GM19239 (cell line): ENCODE data around the gene SPRR5.

ENCODE experiments used
- DNase-seq: peaks from one replicate; pipeline ENCODE4 v3.0.0; 2011; ENCODE audit warnings: low spot score; ENCODE audit not compliant: insufficient read length
- FAIRE-seq: peaks from 2 replicates; lab custom pipeline; 2011; peaks lifted over from hg19 to GRCh38; lab: Jason Lieb, UNC

SPRR5 gene

GRCh38 chr1:152946651-152947256 is at the start of gene SPRR5:
Gene SPRR5 (plus strand): TSS chr1:152947206. CDS start chr1:152948555, 1,349 bp downstream.
- DNase-seq: no peak
- no peak for FAIRE-seq

GRCh38 chr1:152899027-152899426 is 48.0 kb upstream of the SPRR5 start:
- FAIRE-seq (no peak), DNase-seq (no peak)

DNA sequence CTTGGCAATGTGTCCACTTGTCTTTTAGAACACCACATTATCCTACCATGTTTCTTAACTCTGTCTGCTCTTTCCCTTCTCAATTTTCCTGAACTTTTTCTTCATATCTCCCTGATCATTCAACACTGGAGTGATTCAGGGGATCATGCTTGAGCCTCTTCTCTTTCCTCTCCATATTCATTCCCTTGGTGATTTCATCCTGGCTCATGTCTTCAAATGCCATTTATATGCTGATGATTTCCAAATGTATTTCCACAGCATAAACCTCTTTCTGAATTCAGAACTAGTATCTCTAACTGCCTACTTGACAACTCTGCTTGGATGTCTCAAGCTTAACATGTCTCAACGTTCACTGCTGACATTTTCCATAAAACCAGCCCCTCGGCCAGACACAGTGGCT is 47.1 kb upstream of the SPRR5 start:
- DNase-seq (no peak), FAIRE-seq (no peak)

GRCh38 chr1:152901631-152902030 is 45.4 kb upstream of the SPRR5 start:
- no peak for DNase-seq
- no peak for FAIRE-seq

DNA sequence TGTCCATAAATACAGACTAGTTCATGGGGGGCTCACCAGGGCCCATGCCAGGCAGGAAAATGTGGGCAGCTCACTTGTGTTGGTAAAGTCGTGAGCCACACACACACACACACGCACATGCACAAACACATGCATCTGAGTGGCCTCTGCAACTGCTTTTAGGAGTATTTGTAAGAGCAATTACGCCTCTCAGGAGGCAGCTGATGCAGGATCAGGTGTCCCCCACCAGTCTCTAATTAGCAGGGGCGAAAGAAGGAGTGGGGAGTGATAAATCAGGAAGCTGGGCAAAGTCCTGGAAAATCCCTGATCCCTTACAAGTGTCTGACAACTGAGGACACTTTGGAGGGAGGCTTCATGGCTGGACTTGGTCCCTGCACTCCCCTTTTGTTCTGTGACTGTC is 44.4 kb upstream of the SPRR5 start:
- no peak for FAIRE-seq

GRCh38 chr1:152904688-152905440 is 42.1 kb upstream of the SPRR5 start:
- no peak for FAIRE-seq

More for the DNA sequence above, 44.4 kb upstream of the SPRR5 start:
- DNase-seq: no peak

DNA sequence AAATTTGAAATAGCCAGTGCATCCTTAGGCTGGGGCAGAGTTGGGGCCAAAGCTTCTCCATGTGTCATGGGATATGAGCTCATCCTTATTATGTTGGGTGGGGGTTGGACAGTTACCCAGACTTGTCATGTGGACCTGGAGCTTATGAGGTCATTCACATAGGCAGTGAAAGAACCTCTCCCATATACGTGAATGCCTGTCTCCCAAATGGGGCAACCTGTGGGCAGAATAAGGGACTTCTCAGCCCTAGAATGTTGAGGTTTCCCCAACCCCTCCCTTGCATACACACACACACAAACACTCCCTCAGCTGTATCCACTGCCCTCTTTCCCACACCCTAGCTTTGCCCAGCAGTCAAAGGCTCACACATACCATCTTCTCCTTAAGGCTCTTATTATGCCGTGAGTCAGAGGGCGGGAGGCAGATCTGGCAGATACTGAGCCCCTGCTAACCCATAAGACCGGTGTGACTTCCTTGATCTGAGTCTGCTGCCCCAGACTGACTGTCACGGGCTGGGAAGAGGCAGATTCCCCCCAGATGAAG is 40.9 kb upstream of the SPRR5 start:
- DNase-seq (no peak), FAIRE-seq (no peak)

More at GRCh38 chr1:152904688-152905440, 42.1 kb upstream of the SPRR5 start:
- DNase-seq: no peak

DNA sequence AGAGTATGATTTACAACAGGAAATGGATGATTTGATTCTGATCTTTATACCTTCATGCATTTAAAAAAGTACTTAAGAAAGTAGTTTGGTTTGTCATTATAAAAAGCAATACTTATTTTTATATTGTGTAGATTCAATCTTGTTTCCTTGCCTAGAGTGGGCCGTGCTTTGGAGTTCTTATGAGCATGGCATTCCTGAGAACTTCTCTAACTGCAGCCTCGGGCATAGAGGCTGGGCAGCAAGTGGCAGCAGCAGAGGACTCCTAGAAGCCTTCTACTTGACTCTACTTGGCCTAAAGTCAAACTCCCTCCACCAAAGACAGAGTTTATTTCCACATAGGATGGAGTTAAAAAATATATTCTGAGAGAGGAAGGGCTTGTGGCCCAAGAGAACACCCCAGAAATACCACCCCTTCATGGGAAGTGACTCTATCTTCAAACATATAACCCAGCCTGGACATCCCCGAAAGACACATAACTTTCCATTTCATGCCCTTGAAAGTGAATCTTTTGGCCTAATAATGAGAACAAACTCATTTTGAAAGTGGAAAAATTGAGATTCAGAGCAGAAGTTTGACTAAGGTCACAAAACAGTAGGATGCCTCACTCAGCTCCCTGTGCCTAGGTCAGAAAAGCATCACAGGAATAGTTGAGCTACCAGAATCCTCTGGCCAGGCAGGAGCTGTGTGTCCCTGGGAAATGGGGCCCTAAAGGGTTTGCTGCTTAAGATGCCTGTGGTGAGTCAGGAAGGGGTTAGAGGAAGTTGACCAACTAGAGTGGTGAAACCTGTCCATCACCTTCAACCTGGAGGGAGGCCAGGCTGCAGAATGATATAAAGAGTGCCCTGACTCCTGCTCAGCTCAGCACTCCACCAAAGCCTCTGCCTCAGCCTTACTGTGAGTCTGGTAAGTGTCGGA is 39.1 kb upstream of the SPRR5 start, which contains the start of gene IVL:
Gene IVL, plus strand, starts transcription at position 861 of the 916 bp plus-strand sequence. CDS start 1,252 bp downstream, outside the sequence.
- FAIRE-seq (no peak), DNase-seq (no peak)

DNA sequence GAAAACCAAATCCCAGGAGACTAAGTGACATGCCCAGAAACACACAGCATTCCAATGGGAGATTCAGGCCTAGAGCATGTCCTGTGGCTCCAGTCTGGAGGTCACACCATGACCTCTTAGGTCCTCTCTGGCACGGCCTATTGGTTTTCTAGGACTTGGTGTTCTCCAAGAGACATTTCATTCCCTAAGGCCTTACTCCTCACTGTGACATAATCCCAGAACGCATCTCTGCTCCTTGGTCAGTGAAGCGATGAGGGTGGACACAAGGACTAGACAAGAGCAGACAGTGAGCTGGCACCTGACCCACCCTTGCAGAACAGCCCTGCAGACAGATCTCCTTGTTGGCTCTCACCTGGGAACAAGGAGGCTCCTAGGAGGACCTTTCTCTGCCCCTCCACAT is 37.8 kb upstream of the SPRR5 start:
- no peak for DNase-seq
- no peak for FAIRE-seq

- DNase-seq (no peak), FAIRE-seq (no peak)
Observed at GRCh38 chr1:152912471-152912870, 34.5 kb upstream of the SPRR5 start.

GRCh38 chr1:152912900-152913299 is 34.1 kb upstream of the SPRR5 start:
- no peak for DNase-seq
- FAIRE-seq: no peak

DNA sequence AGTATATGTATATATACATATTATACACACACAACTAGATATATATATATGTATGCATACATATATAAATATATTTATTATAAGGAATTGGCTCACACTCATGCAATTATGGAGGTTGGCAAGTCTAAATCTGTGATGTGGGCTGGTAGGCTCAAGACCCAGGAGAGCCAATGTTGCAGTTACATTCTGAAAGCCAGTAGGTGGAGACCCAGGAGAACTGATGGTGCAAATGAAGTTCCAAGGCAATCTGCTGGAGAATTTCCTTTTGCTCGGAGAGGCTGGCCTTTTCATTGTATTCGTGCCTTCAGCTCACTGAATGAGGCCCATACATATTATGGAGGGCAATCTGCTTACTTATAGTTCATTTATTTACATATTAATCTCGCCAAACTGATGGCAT is 29.2 kb upstream of the SPRR5 start:
- FAIRE-seq: no peak
- no peak for DNase-seq

- DNase-seq: no peak
- no peak for FAIRE-seq
Observed at GRCh38 chr1:152919071-152919470, 27.9 kb upstream of the SPRR5 start.

GRCh38 chr1:152924191-152924590 is 22.8 kb upstream of the SPRR5 start:
- no peak for FAIRE-seq
- no peak for DNase-seq

DNA sequence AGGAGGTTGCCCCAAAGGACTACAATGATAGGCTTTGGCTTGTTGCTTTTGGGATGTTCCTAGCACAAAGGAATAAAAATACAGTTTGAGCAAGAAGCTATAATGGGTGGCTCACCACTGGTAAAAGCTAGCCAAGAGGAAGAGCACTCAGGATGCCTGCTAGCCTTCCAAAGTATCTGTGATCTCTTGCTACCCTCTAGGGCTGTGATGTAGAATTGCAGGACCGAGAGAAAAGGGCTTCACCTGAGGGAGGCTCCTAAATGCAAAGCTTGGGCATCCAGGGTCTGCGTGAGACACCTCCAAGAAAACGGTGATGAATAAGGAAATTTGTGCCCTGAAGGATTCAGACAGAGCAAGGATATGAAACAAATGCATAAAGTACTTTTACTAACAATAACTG is 20.9 kb upstream of the SPRR5 start:
- DNase-seq (peak; percentile 8), FAIRE-seq (peak; percentile 61)

DNA sequence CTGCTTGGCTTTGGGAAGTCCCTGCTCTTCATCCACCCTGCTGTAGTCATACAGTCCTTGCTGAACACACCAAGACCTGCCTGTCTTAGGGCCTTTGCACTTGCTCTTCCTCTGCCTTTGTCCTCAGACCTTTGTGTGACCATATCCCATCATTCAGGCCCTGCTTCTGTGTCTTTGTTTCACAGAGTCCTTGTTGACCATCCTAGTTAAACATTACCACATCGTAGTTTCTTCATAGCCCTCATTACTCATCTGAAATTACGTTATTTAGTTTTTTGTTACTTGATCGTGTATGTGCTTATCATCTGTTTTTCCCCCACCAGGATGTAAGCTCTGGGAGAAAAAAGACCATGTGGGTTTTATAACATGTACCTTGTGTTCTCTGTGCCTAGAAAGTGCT is 18.3 kb upstream of the SPRR5 start:
- FAIRE-seq: no peak
- DNase-seq: no peak

DNA sequence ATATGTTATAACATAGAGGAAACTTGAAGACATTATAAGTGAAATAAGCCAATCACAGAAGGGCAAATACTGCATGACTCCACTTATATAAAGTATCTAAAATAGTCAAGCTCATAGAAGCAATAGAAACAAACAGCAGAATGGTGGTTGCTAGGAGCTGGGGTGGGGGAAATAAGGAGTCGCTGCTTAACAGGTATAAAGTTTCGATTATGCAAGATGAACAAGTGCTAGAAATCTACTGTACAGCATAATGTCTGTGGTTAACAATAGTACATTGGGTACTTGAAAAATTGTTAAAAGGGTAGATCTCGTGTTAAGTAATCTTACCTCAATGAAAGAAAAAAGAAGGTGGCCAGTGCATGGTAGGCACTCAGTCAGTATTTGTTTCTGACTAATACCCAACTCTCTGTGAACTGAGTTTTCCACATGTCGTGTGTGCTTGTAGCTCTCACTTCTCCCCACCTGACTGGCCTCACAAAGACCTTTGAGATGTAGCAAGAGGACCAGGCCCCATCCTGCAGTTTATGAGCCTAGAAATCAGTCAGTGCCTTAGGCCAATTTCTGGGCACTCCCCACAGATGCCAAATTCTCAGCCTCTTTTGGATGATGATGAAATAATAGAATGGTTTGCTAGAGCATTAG is 14.7 kb upstream of the SPRR5 start:
- no peak for FAIRE-seq
- DNase-seq: no peak

DNA sequence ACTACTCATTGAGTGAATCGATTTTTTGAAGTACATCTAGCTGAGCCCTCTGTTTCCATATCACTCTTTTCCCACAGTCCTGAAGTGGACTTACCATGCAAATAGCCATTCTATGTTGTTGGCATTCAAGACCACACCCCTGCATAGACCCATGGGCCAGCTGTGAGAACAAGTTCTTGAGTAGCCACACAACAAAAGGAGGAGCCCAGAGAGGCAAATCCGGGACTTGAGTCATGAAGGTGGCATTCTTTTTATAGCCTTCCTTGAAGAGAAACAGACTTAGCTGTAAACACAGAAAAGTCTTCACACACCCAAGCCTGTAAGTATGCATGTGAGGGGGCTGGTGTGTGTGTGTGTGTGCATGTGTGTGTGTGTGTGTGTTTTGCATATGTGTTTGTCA is 13.8 kb upstream of the SPRR5 start:
- FAIRE-seq: no peak
- no peak for DNase-seq

DNA sequence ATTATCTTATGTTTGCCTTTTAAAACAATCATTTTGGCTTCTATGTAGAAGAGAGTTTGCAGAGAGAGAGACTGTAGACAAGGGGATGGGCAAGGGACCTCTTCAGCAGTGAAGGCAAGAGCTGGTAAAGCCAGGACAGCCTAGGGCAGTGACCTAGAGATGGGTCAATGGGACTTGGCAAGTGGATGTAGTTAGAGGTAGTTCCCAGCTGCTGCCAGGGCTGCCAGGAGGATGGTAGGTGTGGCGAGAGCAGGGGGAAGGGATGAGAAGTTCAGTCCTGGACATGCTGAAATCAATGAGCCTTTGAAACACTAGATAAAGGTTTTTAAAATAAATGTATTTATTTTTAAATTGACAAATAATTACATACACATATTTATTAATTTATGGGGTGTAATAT is 6.4 kb upstream of the SPRR5 start:
- no peak for DNase-seq
- no peak for FAIRE-seq
